Measurements from ENCODE around the gene FGD4. TPM values are rescaled to one million over a fixed set of nuclear protein-coding genes. Genes with fewer than 3 reads are reported as not detected.

Gene FGD4
- total and polyA plus RNA-seq, 9 of the 15 experiments (the other 6 are each of a cell fraction or from before 2014, with no cell fraction given), result 0.05 to 0.51 (median 0.27) TPM

DNA sequence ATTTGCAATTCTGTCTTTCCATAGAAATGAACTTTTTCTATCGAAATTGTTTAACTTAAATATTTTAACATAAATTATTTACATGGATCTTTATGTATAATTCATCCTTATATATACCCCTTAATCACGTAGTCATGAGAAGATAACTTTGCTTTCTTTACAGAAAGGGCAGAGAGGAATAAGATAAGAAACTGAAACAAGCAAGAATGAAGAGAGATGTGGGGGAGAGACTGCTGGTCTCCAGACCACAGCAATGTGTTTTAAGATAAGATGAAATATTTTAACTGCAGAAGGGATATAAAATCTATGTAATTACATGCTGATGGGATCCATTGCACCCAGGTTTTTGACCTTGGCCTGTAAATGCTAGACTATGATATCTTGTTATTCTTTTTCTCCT is 245.1 kb downstream of the FGD4 start (continued):
- TF ChIP-seq, protein P1, sequence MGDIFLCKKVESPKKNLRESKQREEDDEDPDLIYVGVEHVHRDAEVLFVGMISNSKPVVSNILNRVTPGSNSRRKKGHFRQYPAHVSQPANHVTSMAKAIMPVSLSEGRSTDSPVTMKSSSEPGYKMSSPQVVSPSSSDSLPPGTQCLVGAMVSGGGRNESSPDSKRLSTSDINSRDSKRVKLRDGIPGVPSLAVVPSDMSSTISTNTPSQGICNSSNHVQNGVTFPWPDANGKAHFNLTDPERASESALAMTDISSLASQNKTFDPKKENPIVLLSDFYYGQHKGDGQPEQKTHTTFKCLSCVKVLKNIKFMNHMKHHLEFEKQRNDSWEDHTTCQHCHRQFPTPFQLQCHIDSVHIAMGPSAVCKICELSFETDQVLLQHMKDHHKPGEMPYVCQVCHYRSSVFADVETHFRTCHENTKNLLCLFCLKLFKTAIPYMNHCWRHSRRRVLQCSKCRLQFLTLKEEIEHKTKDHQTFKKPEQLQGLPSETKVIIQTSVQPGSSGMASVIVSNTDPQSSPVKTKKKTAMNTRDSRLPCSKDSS (IDR thresholded peaks at IDR 0.05; ENCODE audit: low read depth, partially characterized antibody), result no peak
- TF ChIP-seq ESRRA (IDR thresholded peaks at IDR 0.05; ENCODE audit: borderline replicate concordance, low read depth) (peak; percentile 57; the same call in 1 of the 2 replicates), HDAC3 (IDR thresholded peaks at IDR 0.05; ENCODE audit: borderline replicate concordance, partially characterized antibody) (peak; percentile 22), ZNF140 (CRISPR knock-in tag; IDR thresholded peaks at IDR 0.05) (no peak), CSDE1 (IDR thresholded peaks at IDR 0.05) (no peak), SMARCA5 (IDR thresholded peaks at IDR 0.05) (no peak), NCOR1 (IDR thresholded peaks at IDR 0.05) (peak; percentile 74), ZNF224 (CRISPR knock-in tag; IDR thresholded peaks at IDR 0.05) (no peak), MTA2 (IDR thresholded peaks at IDR 0.05; ENCODE audit: low read depth) (peak; percentile 78), HDAC2 (IDR thresholded peaks at IDR 0.05) (peak; percentile 75), KLF16 (IDR thresholded peaks at IDR 0.05) (peak; percentile 83), NFIC (IDR thresholded peaks at IDR 0.05) (peak; percentile 10; the same call in 1 of the 2 replicates), ZNF436 (CRISPR knock-in tag; IDR thresholded peaks at IDR 0.05) (no peak), ESRRB (CRISPR knock-in tag; IDR thresholded peaks at IDR 0.05; ENCODE audit: borderline replicate concordance) (no peak), ZNF551 (CRISPR knock-in tag; IDR thresholded peaks at IDR 0.05) (no peak), POLR2B (IDR thresholded peaks at IDR 0.05; ENCODE audit: low read depth, partially characterized antibody) (no peak), RCOR1 (IDR thresholded peaks at IDR 0.05; ENCODE audit: borderline replicate concordance in 1 of 2, low read depth in 2 of 2, low read length in 2 of 2) (peak in 1 of 2 experiments; percentile 91; a peak in 2 of 4 replicates)
- TF ChIP-seq, protein P2, sequence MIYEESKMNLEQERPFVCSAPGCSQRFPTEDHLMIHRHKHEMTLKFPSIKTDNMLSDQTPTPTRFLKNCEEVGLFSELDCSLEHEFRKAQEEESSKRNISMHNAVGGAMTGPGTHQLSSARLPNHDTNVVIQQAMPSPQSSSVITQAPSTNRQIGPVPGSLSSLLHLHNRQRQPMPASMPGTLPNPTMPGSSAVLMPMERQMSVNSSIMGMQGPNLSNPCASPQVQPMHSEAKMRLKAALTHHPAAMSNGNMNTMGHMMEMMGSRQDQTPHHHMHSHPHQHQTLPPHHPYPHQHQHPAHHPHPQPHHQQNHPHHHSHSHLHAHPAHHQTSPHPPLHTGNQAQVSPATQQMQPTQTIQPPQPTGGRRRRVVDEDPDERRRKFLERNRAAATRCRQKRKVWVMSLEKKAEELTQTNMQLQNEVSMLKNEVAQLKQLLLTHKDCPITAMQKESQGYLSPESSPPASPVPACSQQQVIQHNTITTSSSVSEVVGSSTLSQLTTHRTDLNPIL (CRISPR knock-in tag; IDR thresholded peaks at IDR 0.05), result no peak
- TF ChIP-seq, protein P3, sequence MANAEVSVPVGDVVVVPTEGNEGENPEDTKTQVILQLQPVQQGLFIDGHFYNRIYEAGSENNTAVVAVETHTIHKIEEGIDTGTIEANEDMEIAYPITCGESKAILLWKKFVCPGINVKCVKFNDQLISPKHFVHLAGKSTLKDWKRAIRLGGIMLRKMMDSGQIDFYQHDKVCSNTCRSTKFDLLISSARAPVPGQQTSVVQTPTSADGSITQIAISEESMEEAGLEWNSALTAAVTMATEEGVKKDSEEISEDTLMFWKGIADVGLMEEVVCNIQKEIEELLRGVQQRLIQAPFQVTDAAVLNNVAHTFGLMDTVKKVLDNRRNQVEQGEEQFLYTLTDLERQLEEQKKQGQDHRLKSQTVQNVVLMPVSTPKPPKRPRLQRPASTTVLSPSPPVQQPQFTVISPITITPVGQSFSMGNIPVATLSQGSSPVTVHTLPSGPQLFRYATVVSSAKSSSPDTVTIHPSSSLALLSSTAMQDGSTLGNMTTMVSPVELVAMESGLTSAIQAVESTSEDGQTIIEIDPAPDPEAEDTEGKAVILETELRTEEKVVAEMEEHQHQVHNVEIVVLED (CRISPR knock-in tag; IDR thresholded peaks at IDR 0.05), result no peak
- TF ChIP-seq, protein P4, sequence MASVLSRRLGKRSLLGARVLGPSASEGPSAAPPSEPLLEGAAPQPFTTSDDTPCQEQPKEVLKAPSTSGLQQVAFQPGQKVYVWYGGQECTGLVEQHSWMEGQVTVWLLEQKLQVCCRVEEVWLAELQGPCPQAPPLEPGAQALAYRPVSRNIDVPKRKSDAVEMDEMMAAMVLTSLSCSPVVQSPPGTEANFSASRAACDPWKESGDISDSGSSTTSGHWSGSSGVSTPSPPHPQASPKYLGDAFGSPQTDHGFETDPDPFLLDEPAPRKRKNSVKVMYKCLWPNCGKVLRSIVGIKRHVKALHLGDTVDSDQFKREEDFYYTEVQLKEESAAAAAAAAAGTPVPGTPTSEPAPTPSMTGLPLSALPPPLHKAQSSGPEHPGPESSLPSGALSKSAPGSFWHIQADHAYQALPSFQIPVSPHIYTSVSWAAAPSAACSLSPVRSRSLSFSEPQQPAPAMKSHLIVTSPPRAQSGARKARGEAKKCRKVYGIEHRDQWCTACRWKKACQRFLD (CRISPR knock-in tag; IDR thresholded peaks at IDR 0.05), result peak; percentile 61; the same call in 1 of the 2 replicates
- TF ChIP-seq, protein P5, sequence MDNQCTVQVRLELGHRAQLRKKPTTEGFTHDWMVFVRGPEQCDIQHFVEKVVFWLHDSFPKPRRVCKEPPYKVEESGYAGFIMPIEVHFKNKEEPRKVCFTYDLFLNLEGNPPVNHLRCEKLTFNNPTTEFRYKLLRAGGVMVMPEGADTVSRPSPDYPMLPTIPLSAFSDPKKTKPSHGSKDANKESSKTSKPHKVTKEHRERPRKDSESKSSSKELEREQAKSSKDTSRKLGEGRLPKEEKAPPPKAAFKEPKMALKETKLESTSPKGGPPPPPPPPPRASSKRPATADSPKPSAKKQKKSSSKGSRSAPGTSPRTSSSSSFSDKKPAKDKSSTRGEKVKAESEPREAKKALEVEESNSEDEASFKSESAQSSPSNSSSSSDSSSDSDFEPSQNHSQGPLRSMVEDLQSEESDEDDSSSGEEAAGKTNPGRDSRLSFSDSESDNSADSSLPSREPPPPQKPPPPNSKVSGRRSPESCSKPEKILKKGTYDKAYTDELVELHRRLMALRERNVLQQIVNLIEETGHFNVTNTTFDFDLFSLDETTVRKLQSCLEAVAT (IDR thresholded peaks at IDR 0.05), result peak in 1 of 2 experiments; percentile 62; a peak in 1 of 4 replicates
- TF ChIP-seq, protein P6, sequence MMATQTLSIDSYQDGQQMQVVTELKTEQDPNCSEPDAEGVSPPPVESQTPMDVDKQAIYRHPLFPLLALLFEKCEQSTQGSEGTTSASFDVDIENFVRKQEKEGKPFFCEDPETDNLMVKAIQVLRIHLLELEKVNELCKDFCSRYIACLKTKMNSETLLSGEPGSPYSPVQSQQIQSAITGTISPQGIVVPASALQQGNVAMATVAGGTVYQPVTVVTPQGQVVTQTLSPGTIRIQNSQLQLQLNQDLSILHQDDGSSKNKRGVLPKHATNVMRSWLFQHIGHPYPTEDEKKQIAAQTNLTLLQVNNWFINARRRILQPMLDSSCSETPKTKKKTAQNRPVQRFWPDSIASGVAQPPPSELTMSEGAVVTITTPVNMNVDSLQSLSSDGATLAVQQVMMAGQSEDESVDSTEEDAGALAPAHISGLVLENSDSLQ (IDR thresholded peaks at IDR 0.05), result no peak

Measured in K562 (cell line).